Measurements from ENCODE around the gene TMEM119. TPM values are rescaled to one million over a fixed set of nuclear protein-coding genes. Genes with fewer than 3 reads are reported as not detected.

TMEM119 gene
- total and polyA plus RNA-seq, 2 of the 4 experiments (the other 2 are of a cell fraction): 8.1 to 9.2 TPM

DNA sequence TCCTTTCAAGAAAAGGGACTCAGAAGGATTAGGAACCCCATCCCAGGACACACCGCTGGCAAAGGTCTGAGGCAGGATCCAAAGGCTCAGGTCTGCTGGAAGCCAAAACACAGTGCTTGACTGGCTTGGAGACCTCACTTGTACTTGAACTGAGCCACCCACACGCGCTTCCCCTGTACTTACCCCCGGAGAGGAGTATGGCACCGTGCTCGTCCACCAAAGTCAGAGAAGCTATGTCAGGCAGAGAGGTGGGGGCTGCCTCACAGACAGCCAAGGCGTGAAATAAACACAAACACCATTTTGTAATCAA lies 46.9 kb upstream of the TMEM119 start:
- no peaks in the 10 kb centered on the region for H3K9me3 ChIP-seq (ENCODE audit: control insufficient read depth, insufficient read depth, low read length)
- H2BK5ac ChIP-seq (ENCODE audit: low read depth, low read length, poor library complexity, severe bottlenecking): no peak overlapping the region
- H3K9ac ChIP-seq (ENCODE audit: low read depth, low read length): no peak overlapping the region
- no TSS peak for BruUV-seq (replicated peaks)
- TF ChIP-seq, protein P1, sequence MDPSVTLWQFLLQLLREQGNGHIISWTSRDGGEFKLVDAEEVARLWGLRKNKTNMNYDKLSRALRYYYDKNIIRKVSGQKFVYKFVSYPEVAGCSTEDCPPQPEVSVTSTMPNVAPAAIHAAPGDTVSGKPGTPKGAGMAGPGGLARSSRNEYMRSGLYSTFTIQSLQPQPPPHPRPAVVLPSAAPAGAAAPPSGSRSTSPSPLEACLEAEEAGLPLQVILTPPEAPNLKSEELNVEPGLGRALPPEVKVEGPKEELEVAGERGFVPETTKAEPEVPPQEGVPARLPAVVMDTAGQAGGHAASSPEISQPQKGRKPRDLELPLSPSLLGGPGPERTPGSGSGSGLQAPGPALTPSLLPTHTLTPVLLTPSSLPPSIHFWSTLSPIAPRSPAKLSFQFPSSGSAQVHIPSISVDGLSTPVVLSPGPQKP (IDR thresholded peaks at IDR 0.05; ENCODE audit: borderline replicate concordance, low read depth, low read length): no peak
- DNase-seq (no peak), ATAC-seq (ENCODE audit: low read depth) (no peak)
- H3K9me1 ChIP-seq (ENCODE audit: insufficient read depth, low read length): peaks cover 38% of the 10 kb centered on the region
- H4K8ac ChIP-seq (ENCODE audit: low read depth in 2 of 2, low read length in 2 of 2): no peak overlapping the region
- no peak overlapping the region for H3K18ac ChIP-seq (ENCODE audit: low read depth, low read length)
- no peak overlapping the region for H4K5ac ChIP-seq (ENCODE audit: low read depth, low read length)
- no peak overlapping the region for H3K27ac ChIP-seq (ENCODE audit: insufficient read depth, low read length)
- H3K79me1 ChIP-seq (ENCODE audit: low read depth in 1 of 2, low read length in 2 of 2): peaks cover 48 to 85% of the 10 kb centered on the region in 2 experiments
- H3K4me2 ChIP-seq (ENCODE audit: low read depth, low read length): no peak overlapping the region
- H3K27me3 ChIP-seq (ENCODE audit: control insufficient read depth, insufficient read depth, low read length): no peaks in the 10 kb centered on the region
- ChIA-PET CTCF (no interaction called here), POLR2A (ENCODE audit: unreplicated experiment) (no interaction called here)
- no peak overlapping the region for H3K4ac ChIP-seq (ENCODE audit: low read depth, low read length)
- in situ Hi-C loops (cut with MboI; ENCODE audit: low sequenced_read_pairs) (loop anchor here (10.0 to 25.0 kb wide), 2 partner anchors 290 to 443 kb away; partner anchors contain the start of genes ALKBH2 and UNG), dilution Hi-C loops (cut with HindIII; ENCODE audit: low sequenced_read_pairs, unreplicated experiment) (no loop called here), intact Hi-C loops (cut with micrococcal nuclease) (loop anchor here (5.0 kb wide), 1 partner anchor 158 kb away; no protein-coding TSS in a partner anchor)
- no peak overlapping the region for H2AFZ ChIP-seq (replicated peaks; ENCODE audit: low read length, poor library complexity)
- H2AK5ac ChIP-seq (ENCODE audit: low read depth, low read length): no peak overlapping the region
- H3K56ac ChIP-seq (ENCODE audit: extremely low read depth, insufficient read depth, low read length): no peak overlapping the region
- H2BK20ac ChIP-seq (ENCODE audit: low read depth, low read length): no peak overlapping the region
- no peak overlapping the region for H2BK15ac ChIP-seq (ENCODE audit: low read depth, low read length)
- H3K4me3 ChIP-seq (ENCODE audit: insufficient read depth, low read depth, low read length): no peak overlapping the region
- no peak overlapping the region for H2BK120ac ChIP-seq (ENCODE audit: low read depth, low read length)
- no peak overlapping the region for H4K91ac ChIP-seq (ENCODE audit: insufficient read depth, low read depth, low read length)
- no CpG with 5 or more reads among the region's 7 CpGs for WGBS, 2 experiments (ENCODE audit: extremely low coverage in 2 of 2, insufficient read length in 1 of 2)
- H4K20me1 ChIP-seq (ENCODE audit: insufficient read depth, low read length): peaks cover 49% of the 10 kb centered on the region
- H3K4me1 ChIP-seq (ENCODE audit: control insufficient read depth, insufficient read depth, low read length): peaks cover 30% of the 10 kb centered on the region
- H2AK9ac ChIP-seq (replicated peaks; ENCODE audit: low read depth, low read length, poor library complexity): no peak overlapping the region
- no peak overlapping the region for H3K23ac ChIP-seq (ENCODE audit: low read depth, low read length)
- no peak overlapping the region; the same call in 1 of the 2 replicates for H3K14ac ChIP-seq (replicated peaks; ENCODE audit: low read depth, low read length)
- H3K36me3 ChIP-seq (ENCODE audit: control insufficient read depth, insufficient read depth, low read length): peaks cover 50% of the 10 kb centered on the region

Data from IMR-90 (cell line).